Type B pancreatic cell (in vitro differentiated cells): ENCODE data around the gene TBX10. TPM values are rescaled to one million over a fixed set of nuclear protein-coding genes. Genes with fewer than 3 reads are reported as not detected.

Experiments used
- DNase-seq: peaks from one replicate; pipeline ENCODE4 v3.0.0; 2021; ENCODE audit warnings: mixed read lengths; ENCODE audit not compliant: unreplicated experiment; ENCODE audit errors: extremely low spot score
- H3K27ac Mint-ChIP-seq: 2 replicates; pipeline ENCODE4 v1.8.0; 2021; ENCODE audit warnings: mild to moderate bottlenecking, mixed read lengths
- H3K27me3 Mint-ChIP-seq: 2 replicates; pipeline ENCODE4 v1.8.0; 2021; ENCODE audit warnings: mixed read lengths
- H3K36me3 Mint-ChIP-seq: 2 replicates; pipeline ENCODE4 v1.8.0; 2021; ENCODE audit warnings: mixed read lengths
- H3K4me1 Mint-ChIP-seq: one replicate; pipeline ENCODE4 v1.8.0; 2021; ENCODE audit warnings: mixed read lengths; ENCODE audit not compliant: unreplicated experiment
- H3K4me3 Mint-ChIP-seq: 2 replicates; pipeline ENCODE4 v1.8.0; 2021; ENCODE audit warnings: mild to moderate bottlenecking, mixed read lengths
- H3K9me3 Mint-ChIP-seq: 2 replicates; pipeline ENCODE4 v1.8.0; 2021; ENCODE audit warnings: mixed read lengths
- total RNA-seq: library from RNA; stranded (reverse); gene quantifications from 2 replicates; pipeline ENCODE4 v1.2.1, GENCODE V29; 2021; ENCODE audit warnings: low replicate concordance
- TF ChIP-seq, protein P1 (sequence below): fragments of 200-600 bp; sonication (generic); conservative IDR thresholded peaks from 2 replicates; pipeline ENCODE4 v1.5.0; 2021; ENCODE audit warnings: antibody characterized with exemption, mild to moderate bottlenecking

Gene TBX10
- total RNA-seq, 1 donor from 2014 or later, result not detected

DNA sequence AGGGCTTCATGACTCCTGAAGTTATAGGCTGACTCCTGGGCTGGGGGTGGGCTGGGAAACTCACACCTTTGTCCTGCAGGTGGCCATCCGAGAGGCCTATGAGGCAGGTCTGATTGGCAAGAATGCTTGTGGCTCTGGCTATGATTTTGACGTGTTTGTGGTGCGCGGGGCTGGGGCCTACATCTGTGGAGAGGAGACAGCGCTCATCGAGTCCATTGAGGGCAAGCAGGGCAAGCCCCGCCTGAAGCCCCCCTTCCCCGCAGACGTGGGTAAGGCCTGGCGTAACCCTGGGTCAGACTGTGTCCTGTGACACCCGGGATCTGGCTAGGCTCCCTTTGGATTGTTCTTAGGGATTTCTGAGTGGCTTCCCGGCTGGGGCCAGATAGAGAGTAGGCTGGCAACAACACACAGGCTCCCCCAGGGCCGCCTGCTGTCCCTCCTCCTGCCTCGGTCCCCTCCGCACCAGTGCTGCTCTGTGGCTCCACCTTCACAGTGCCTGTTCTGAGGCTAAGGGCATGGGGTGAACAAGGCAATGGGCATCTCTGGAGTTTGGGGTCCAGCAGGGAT lies 29.2 kb downstream of the TBX10 start:
- H3K36me3 Mint-ChIP-seq, result no peaks in the 10 kb centered on the region
- no peaks in the 10 kb centered on the region for H3K9me3 Mint-ChIP-seq
- H3K27me3 Mint-ChIP-seq, result no peaks in the 10 kb centered on the region
- no peak for DNase-seq
- no peaks in the 10 kb centered on the region for H3K4me1 Mint-ChIP-seq
- H3K27ac Mint-ChIP-seq, result no peak overlapping the region
- no peak overlapping the region for H3K4me3 Mint-ChIP-seq
- TF ChIP-seq, protein P1, sequence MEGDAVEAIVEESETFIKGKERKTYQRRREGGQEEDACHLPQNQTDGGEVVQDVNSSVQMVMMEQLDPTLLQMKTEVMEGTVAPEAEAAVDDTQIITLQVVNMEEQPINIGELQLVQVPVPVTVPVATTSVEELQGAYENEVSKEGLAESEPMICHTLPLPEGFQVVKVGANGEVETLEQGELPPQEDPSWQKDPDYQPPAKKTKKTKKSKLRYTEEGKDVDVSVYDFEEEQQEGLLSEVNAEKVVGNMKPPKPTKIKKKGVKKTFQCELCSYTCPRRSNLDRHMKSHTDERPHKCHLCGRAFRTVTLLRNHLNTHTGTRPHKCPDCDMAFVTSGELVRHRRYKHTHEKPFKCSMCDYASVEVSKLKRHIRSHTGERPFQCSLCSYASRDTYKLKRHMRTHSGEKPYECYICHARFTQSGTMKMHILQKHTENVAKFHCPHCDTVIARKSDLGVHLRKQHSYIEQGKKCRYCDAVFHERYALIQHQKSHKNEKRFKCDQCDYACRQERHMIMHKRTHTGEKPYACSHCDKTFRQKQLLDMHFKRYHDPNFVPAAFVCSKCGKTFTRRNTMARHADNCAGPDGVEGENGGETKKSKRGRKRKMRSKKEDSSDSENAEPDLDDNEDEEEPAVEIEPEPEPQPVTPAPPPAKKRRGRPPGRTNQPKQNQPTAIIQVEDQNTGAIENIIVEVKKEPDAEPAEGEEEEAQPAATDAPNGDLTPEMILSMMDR, result no peak

DNA sequence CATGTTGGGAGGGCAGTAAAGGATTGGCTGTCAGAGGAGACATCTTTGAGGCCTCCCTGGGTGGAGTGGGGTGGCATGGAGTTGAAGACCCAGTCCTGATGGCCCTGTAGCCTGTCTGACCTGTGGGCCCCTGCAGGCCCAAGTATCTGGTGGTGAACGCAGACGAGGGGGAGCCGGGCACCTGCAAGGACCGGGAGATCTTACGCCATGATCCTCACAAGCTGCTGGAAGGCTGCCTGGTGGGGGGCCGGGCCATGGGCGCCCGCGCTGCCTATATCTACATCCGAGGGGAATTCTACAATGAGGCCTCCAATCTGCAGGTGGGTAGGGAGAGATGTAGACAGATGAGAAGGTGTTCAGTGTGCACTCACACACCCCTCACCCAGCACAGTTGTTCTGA lies 30.2 kb downstream of the TBX10 start:
- Mint-ChIP-seq H3K27ac (no peak overlapping the region), H3K4me1 (peaks cover 4% of the 10 kb centered on the region), H3K27me3 (peaks cover 3% of the 10 kb centered on the region), H3K36me3 (no peaks in the 10 kb centered on the region), H3K4me3 (no peak overlapping the region), H3K9me3 (no peaks in the 10 kb centered on the region)
- no peak for DNase-seq
- TF ChIP-seq, protein P1, result no peak

DNA sequence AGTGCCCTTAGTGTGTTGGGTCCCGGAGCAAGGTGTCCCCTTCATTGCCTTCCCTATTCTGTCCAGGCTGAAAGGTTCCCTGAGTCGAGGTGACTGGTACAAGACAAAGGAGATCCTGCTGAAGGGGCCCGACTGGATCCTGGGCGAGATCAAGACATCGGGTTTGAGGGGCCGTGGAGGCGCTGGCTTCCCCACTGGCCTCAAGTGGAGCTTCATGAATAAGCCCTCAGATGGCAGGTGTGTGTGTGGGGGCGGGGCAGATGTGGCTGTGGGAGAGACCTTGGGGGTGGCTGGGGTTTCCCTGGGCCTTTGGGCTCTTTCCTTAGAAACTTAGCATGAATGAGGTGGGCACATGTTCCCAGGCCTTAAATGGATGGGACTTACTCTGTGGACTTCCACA lies 31.1 kb downstream of the TBX10 start:
- Mint-ChIP-seq H3K4me3 (peak overlapping the region; percentile 89), H3K9me3 (no peaks in the 10 kb centered on the region), H3K4me1 (peaks cover 6% of the 10 kb centered on the region), H3K27ac (no peak overlapping the region), H3K27me3 (peaks cover 6% of the 10 kb centered on the region), H3K36me3 (no peaks in the 10 kb centered on the region)
- TF ChIP-seq, protein P1, result no peak
- no peak for DNase-seq

DNA sequence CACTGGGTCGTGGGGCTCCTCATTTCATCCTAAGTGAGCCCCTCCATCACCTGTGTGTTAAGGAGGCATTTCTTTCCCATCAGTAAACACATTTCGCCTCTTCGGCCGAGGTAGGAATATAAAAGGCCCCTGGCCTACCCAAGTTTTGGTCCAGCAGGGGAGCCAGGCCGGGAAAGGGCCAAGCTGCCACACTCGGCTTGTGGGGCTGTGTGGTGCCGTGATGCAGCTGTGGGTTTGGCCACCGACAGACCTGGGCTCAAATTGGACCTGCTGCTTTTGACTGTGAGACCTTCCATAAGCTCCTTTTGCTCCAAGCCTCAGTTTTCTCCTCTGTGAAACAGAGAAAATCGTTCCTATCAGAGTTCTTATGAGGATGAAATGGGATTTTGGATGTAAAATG lies 32.1 kb downstream of the TBX10 start:
- H3K9me3 Mint-ChIP-seq, result no peaks in the 10 kb centered on the region
- H3K4me3 Mint-ChIP-seq, result peak overlapping the region; percentile 89
- DNase-seq, result no peak
- TF ChIP-seq, protein P1, result no peak
- peak overlapping the region; percentile 83 for H3K27ac Mint-ChIP-seq
- no peaks in the 10 kb centered on the region for H3K36me3 Mint-ChIP-seq
- H3K27me3 Mint-ChIP-seq, result peaks cover 12% of the 10 kb centered on the region
- peaks cover 6% of the 10 kb centered on the region for H3K4me1 Mint-ChIP-seq

DNA sequence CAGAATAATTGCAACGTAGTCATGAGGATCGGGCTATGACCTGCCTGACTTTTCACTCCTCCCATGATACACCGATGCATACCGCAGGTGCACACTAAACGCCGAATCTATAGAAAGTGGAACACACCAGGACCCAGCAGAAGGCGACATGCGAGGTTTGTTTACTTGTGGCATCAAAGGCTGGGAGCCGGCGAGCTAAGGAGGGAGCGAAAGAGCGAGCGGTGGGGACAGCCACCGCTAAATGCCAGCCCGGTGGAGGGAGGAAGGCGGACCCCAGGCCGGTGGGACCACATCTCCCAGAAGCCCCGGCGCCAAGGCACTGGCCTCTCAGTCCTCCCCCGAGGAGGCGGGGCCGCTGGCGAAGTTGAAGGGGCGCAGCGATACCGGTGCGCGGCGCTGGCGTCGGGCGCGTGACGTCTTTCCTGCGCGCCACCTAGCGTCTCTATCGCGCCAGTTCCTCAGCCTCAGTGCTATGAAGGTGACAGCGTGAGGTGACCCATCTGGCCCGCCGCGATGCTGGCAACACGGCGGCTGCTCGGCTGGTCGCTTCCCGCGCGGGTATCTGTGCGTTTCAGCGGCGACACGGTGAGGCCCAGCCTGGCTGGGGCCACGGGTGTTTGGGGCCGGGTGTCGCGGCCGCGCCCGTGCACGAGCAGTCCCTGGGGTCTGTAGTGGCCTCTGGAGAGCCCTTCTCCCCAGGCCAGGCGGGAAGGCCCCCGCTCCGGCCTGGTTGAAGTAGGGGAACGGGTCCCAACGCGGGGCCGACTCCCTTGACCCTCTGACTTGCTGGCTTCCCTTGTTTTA lies 32.9 kb downstream of the TBX10 start, which contains the start of gene NDUFV1:
NDUFV1 (plus strand) TSS at position 445 of the 804 bp plus-strand sequence; CDS start at position 514, 69 bp downstream.
- no peaks in the 10 kb centered on the region for H3K9me3 Mint-ChIP-seq
- TF ChIP-seq, protein P1, result peak; percentile 70

More for the DNA sequence above, 32.9 kb downstream of the TBX10 start, which contains the start of gene NDUFV1:
- peak within 1 kb of the TSS; percentile 83 for H3K27ac Mint-ChIP-seq
- H3K36me3 Mint-ChIP-seq, result no peaks in the 10 kb centered on the region
- H3K4me3 Mint-ChIP-seq, result peak within 1 kb of the TSS; percentile 89
- peaks cover 12% of the 10 kb centered on the region for H3K27me3 Mint-ChIP-seq
- peak; percentile 97 for DNase-seq
- H3K4me1 Mint-ChIP-seq, result peaks cover 6% of the 10 kb centered on the region
